GM13977 (cell line): ENCODE data around the gene XKR8.

Experiments
- DNase-seq: peaks from one replicate; pipeline ENCODE4 v3.0.0; 2012; ENCODE audit warnings: low spot score
- CTCF ChIP-seq: IDR thresholded peaks from 2 replicates; pipeline ENCODE4 v1.5.1; 2012; ENCODE audit warnings: mild to moderate bottlenecking, control low read depth; ENCODE audit not compliant: insufficient read depth; ENCODE audit errors: extremely low read depth, missing control alignments
- in situ Hi-C: fragments of 300-500 bp; cut with MboI; formaldehyde crosslinking; loops from one replicate; pipeline ENCODE4 v1.12.0; 2022; ENCODE audit warnings: low sequenced_read_pairs, low pct_unique_long_range_greater_than_20kb, mixed read lengths, inconsistent platforms; ENCODE audit not compliant: unreplicated experiment

XKR8 gene

DNA sequence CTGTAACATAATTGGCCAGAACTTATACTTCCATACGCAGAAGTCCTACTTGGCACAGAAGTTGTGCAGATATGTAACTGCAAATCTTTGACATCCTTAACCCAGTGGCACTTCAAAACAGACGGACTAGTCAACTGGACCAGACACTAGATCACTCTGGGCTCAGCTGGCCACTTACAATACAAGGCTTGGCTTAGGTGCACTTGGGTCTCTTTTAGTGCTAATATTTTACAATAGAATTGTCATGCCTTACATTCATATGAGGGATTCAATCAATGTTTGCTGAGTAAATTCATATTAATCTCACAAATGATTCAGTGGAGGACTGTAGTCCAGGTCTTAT, 20.1 kb downstream of the XKR8 start:
- no peak for DNase-seq
- TF ChIP-seq CTCF, result no peak
- in situ Hi-C loops, result no loop called here

- DNase-seq, result no peak
- in situ Hi-C loops, result no loop called here
- TF ChIP-seq CTCF, result no peak
These were observed 20.6 kb downstream of the XKR8 start for GRCh38 chr1:27980216-27980845.

DNA sequence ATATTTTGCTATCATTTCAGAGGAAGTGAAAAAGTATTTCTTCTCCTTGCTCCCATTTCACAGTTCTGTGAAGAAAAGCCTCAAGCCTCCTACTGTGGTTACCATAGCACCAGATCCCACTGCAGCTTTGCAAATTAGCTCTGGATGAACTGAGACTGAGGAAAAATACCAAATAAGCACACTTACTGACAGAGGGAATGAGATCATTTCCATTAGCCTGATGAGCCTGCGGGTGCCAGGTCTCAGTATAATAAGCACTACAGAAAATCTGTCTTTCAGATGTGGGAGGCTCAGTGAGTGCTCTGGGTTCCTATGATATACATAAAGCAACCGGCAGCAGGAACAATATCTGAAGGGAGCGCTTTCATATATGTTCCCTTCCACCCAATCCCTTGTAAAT, 21.4 kb downstream of the XKR8 start:
- in situ Hi-C loops, result no loop called here
- no peak for TF ChIP-seq CTCF
- DNase-seq, result no peak

DNA sequence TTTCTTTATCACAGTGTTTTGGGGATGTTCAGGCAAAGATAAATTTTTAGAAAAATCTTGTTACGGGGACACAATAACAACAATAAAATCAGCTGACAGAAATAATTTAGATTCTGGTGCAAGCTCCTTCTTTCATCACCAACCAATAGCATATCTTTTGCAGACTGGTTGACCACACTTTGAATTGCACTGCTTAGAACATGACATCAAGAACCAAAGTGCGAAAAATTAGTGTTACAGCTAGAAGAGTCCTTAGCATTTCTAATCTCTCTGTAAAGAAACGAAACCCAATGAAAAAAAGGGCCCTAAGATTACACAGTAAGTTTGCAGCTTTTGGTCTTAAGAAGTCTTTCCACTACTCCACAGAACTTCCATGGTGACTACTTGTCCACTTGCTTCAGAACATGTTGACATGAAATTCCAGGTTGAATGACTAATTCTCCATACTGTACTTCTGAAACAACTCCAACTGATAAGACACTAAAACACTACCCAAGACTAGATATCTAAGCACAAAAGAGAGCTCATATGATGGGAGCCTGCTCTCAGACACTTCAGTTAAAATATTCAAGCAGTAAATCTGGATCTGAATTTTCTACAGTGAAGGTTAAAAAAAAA, 31.3 kb downstream of the XKR8 start:
- TF ChIP-seq CTCF, result no peak
- DNase-seq, result no peak
- in situ Hi-C loops, result no loop called here

GRCh38 chr1:27992276-27992675, 32.5 kb downstream of the XKR8 start:
- no peak for DNase-seq
- in situ Hi-C loops, result no loop called here
- TF ChIP-seq CTCF, result no peak

DNA sequence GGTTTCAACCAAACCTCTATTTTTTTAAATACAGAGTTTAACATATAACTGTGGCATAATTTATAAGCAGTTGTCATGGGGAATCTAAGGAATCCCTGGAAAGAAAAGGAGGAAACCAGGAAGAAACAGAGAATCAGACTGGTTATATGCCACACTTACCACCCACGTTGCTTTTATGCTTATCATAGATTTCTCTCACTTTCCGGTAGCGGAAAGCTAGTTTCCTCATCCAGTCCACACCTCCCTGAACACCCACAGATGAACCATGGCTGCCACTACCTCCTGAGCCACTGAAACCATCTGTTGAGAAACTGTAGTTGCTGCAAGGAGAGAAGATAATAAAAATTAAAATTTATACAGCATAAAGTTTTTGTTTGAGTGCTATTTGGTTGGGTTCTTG, 33.5 kb downstream of the XKR8 start:
- no peak for TF ChIP-seq CTCF
- DNase-seq, result no peak
- in situ Hi-C loops, result no loop called here
